HEK293T (cell line): ENCODE results near the gene CPNE4.

Experiments used
- CTBP1 ChIP-seq: fragments of 450-650 bp; IDR thresholded peaks from 2 replicates; pipeline ENCODE4 v1.6.1; 2016; ENCODE audit warnings: borderline replicate concordance
- ELF4 ChIP-seq: fragments of 450-650 bp; IDR thresholded peaks from 2 replicates; pipeline ENCODE4 v1.6.1; 2017; ENCODE audit warnings: antibody characterized with exemption
- FOXM1 ChIP-seq: fragments of 450-650 bp; IDR thresholded peaks from 2 replicates; pipeline ENCODE4 v1.6.1; 2017; ENCODE audit warnings: mild to moderate bottlenecking, borderline replicate concordance
- TF ChIP-seq, protein P1 (sequence below): fragments of 450-650 bp; IDR thresholded peaks from 2 replicates; pipeline ENCODE4 v1.6.1; 2016

DNA sequence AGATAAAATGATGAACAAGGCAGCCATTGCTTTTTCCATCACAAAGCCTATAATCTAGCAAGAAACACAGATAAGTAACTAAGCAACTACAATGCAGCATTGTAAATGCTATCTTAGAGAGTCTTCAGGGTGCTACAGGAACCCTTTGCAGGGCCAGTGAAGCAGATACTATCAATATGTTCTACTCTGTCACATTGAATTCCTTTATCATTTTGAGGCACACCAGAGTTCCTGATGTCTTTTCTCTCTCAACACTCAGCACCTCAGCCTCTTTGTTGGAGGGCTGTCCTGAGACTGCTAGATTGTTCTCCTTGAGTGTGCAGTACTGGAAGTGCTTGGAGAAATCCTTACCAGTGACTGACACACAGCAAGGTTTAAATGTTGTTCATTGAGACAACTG, 424.6 kb downstream of the CPNE4 start:
- TF ChIP-seq, protein P1, sequence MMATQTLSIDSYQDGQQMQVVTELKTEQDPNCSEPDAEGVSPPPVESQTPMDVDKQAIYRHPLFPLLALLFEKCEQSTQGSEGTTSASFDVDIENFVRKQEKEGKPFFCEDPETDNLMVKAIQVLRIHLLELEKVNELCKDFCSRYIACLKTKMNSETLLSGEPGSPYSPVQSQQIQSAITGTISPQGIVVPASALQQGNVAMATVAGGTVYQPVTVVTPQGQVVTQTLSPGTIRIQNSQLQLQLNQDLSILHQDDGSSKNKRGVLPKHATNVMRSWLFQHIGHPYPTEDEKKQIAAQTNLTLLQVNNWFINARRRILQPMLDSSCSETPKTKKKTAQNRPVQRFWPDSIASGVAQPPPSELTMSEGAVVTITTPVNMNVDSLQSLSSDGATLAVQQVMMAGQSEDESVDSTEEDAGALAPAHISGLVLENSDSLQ: no peak
- TF ChIP-seq CTBP1 (no peak), FOXM1 (no peak), ELF4 (no peak)
